HG02588 (cell line): ENCODE measurements around the gene CROT.

Experiments used
- ATAC-seq: cut with Tn5 transposase; IDR thresholded peaks from one replicate; pipeline ENCODE4 v1.9.1; 2021; ENCODE audit warnings: mild to moderate bottlenecking, moderate library complexity; ENCODE audit not compliant: unreplicated experiment

The CROT gene

DNA sequence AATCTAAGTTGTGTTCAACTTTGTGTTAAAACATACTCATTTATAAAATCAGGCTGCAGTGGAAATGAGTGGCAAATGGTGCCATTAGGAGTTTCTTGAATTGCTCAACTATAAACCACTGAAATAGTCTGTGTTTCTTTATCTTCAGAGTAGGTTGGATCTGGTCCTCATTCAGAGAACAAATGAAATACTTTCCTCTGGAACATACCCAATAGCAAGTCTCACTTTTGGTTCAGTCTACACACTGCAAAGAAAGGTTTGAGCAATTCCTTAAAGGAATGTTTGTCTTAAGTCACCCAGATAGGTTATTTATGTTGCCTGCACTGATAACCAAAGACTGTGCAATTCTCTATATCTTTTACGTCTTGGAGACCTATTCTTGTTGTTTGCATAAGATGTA lies 67.6 kb downstream of the CROT start:
- no peak for ATAC-seq

DNA sequence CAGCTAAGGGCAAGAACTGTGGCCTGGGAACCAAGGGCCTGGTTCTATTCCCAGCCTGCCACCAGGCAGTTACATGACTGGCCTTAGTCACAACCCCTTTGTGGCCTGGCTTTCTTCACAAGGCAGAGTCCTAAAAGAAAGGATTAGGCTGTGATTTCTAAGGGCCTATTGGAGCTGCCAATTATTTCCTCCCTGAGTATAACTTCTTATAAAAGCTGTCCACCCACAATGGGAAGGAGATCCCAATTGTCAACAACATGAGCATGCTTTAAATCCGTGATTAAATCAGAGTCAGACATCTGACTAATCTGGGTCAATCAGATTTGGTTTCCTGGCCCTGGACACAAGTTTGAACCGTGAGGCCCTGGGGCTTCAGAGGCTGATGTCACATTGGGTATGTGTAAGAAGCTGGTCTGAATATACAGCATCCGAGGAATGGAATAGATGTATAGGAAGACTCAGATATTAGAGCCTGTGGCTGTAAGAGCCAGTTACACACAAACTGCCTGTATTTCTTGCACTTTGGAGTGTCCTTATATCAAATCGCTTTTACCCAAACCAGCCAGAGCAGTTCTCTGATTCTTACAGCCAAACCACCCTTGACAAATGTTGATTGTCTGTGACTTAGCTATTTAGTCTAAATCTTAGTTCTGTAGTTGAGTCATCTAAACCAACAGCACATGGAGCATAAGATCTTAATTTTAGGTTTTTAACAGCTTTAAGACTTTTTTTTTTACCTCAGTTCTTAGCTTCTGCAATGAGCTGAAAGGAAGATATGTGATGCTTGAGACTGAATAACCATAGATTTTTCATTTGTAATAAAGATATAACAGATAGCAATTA lies 68.7 kb downstream of the CROT start:
- ATAC-seq = no peak

DNA sequence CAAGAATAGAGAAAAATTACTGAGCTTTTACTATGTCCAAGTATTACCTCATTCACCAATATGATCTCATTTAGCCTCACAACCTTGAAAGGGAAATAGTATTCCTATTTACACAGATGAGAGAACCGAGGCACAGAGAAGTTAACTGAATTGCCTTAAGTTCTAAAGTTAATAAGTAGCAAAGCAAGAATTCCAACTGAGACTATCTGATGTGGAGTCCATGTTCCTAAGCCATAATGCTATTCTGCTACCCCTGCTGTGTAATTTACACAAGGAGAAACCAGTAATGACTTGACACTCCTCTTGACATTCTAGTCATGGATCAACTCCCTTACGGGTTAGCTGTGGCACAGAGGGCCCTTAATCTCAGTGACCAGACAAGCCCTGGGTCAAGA lies 69.3 kb downstream of the CROT start:
- ATAC-seq = no peak

DNA sequence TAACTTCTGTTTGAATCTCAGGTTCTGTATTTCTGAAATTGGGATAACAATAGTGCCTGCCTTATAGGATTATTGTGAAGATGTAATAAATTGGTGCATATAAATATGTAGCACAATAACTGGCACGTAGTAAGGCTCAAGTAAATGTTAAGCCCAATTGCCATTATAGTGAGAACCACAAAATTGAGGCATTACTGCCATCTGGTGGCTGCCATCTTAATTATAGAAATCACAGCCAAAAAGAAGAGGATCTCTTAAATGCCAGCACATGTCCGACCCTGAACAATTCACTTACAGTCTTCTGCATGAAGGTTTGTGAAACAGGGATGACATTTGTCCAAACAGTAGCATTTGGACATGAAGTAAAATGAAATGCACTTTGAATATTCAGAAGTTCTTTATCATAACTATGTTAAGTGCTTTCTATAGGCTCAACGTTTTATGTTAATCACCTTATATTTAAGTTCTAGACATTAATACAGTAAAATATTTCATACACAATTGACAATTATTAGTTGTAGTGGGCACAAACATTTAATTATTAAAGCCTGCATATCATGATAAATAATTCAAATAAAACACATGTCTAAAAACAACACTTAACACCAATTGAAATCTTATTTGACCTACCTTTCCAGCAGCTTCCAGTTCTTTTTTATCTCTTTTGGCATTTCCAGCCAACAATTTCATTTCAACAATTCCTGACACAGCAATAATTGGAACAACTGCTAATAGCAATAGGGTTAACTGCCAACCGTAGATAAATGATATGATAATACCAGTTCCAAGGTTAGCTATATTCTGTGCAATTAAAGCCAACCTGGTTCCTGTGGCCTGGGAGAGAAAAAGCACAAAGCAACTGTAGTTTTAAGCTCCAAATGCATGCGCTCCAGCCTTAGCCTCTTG lies 71.5 kb downstream of the CROT start:
- ATAC-seq = peak; percentile 76

- ATAC-seq = no peak
Observed at GRCh38 chr7:87420173-87420572, 74.7 kb downstream of the CROT start.

GRCh38 chr7:87424075-87424474 lies 78.6 kb downstream of the CROT start:
- ATAC-seq = no peak

DNA sequence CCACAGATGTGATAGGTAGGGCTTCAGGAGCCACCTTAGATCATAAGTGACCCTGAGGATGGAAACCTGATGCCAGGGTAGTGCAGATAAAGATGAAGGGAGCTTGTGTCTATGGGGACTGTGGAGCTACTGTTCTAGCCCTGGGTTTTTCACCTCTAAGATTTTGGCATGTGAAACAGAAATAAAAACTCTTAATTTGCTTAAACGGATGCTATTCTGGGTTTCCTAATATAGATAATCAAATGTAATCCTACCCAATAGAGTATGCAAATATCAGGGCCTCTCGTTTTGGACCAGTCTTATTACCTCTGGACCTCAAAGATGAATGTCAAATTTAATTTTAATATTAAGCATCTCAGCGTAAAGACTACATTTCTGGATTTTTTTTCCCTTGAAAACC lies 80.7 kb downstream of the CROT start:
- peak; percentile 80 for ATAC-seq

GRCh38 chr7:87427288-87427687 lies 81.8 kb downstream of the CROT start:
- no peak for ATAC-seq

- no peak for ATAC-seq
Observed at GRCh38 chr7:87432536-87432935, 87.1 kb downstream of the CROT start.

DNA sequence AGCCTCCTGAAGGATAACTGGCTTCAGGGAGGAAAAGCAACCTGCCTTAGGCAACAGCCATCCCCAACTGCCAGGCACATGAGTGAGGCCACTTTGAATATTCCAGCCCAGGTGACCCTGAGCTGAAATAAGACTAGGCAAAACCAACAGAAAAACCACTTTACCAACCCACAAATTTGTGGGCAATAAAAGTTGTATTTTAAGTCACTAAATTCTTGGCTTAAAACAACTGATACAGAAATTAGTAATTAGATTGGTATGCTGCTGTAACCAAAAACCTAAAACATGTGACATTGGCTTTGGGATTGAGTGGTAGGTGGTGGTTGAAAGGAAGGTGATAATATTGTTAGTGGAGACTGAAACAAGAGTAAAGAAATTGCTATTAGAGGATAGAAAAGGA lies 90.1 kb downstream of the CROT start:
- no peak for ATAC-seq

DNA sequence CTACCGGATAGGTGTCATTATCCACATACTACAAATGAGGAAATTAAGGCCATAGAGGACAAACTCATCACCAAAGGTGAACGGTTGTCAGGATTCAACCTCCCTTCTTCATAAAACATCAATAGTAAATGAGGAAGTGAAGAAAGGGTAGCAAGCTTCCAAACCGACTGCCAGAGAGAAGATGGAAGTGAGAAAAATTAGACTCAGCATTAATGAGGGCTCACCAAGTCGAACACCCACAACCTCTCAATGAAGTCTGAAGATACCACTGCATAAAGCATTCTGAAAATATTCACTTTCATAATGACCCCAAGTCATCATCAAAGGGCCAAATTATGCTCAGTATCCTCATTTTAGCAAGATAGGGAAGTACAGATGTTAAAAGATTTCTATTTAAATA lies 100.4 kb downstream of the CROT start:
- ATAC-seq = peak; percentile 90

DNA sequence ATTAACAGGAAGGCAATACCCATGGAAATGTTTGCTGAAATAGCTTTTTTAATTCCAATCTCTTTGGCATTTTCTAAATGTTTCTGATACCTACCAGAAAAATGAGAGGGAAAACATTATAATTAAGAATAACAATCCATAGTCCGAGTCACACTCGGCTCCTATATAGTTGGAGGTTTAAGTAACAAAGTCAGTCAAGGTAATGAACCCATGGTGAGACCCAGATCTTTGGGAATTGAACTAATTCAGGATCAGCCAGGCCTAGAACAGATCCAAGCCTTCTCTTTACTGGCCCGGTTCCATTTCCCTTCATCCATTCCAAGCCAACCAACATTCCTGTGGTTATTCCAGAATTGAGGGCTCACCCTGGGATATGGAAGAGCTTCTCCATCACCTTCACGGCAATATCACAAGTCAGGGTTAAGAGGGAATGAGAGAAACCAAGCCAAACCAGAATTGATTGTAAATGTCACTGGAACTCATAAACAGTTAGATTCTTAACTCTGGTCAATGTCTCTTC lies 101.7 kb downstream of the CROT start:
- ATAC-seq = no peak

DNA sequence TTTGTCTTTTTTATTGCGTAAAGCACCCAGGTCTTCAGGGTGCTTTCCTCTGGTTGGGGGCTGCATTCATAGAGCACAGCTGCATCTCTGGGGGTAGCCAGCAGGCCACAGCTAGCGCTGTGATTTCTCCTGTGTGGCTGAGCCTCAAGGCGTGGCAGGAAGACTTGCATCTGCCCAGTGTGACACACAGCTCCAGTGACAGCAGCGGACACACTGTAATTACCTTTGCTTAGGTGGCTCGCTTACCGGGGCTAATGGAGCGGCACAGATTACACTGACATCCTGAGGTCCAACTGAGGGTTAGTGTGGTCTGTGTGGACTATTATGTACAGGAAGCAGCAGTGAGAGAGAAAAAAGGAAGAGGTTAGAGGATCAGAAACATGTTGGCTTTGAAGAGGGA lies 102.9 kb downstream of the CROT start:
- ATAC-seq = no peak
